Heart left ventricle (tissue), 16 donors: ENCODE data around the gene TGFB1I1. TPM values are rescaled to one million over a fixed set of nuclear protein-coding genes. Genes with fewer than 3 reads are reported as not detected.
A peak's percentile ranks its signal among the peaks of the same experiment; 100 is the strongest.

Source experiments
- ATAC-seq, 4 donors: fragments of 200-7000 bp; cut with Tn5 transposase; one replicate each; pipeline ENCODE4 v1.9.1; 2020 to 2022; ENCODE audit warnings: moderate library complexity in 4 of 4, mild to moderate bottlenecking in 3 of 4, moderate number of reproducible peaks in 1 of 4
- DNase-seq, 5 donors: peaks; one replicate each; pipeline ENCODE4 v3.0.0-alpha.2; 2020
- H3K27ac ChIP-seq, 12 donors: fragments of 200-600 bp; sonication (generic) in 4 of 12; one replicate each; pipeline versions ENCODE4 v1.5.0 to v1.8.0; 2016 to 2022; ENCODE audit warnings: mild to moderate bottlenecking in 2 of 12
- H3K27me3 ChIP-seq, 9 donors: fragments of 200-600 bp; sonication (generic) in 2 of 9; one replicate each; pipeline versions ENCODE4 v1.5.1 to v1.8.0; 2016 to 2022; ENCODE audit warnings: mild to moderate bottlenecking in 3 of 9
- H3K36me3 ChIP-seq, 9 donors: fragments of 200-600 bp; sonication (generic) in 2 of 9; one replicate each; pipeline versions ENCODE4 v1.5.0 to v1.8.0; 2018 to 2022; ENCODE audit warnings: mild to moderate bottlenecking in 2 of 9
- H3K4me1 ChIP-seq, 12 donors: fragments of 200-600 bp; sonication (generic) in 4 of 12; one replicate each; pipeline versions ENCODE4 v1.5.0 to v1.8.0; 2016 to 2022; ENCODE audit warnings: mild to moderate bottlenecking in 3 of 12
- H3K4me3 ChIP-seq, 12 donors: fragments of 200-600 bp; sonication (generic) in 4 of 12; one replicate each; pipeline versions ENCODE4 v1.5.0 to v1.8.0; 2017 to 2022; ENCODE audit warnings: mild to moderate bottlenecking in 9 of 12, moderate library complexity in 4 of 12
- H3K9me3 ChIP-seq, 12 donors: fragments of 200-600 bp; sonication (generic) in 4 of 12; one replicate each; pipeline versions ENCODE4 v1.5.0 to v1.8.0; 2016 to 2022; ENCODE audit warnings: mild to moderate bottlenecking in 1 of 12
- CTCF ChIP-seq, 12 donors: fragments of 200-600 bp; sonication (generic) in 4 of 12; IDR thresholded peaks; one replicate each; pipeline versions ENCODE4 v1.5.0 to v1.8.0; 2018 to 2022; ENCODE audit warnings: antibody characterized with exemption in 12 of 12, mild to moderate bottlenecking in 5 of 12
- POLR2A ChIP-seq, 2 donors: fragments of 450-650 bp; IDR thresholded peaks; one replicate each; pipeline ENCODE4 v1.6.1; 2017; ENCODE audit warnings: antibody characterized with exemption in 2 of 2, mild to moderate bottlenecking in 2 of 2, moderate library complexity in 2 of 2
- WGBS, 4 donors: extraction: QIAGEN DNeasy Blood & Tissue Kit in 2 of 4; methylation state at CpG; one replicate each; pipeline versions ENCODE4 v1.1.5 to v1.1.7; 2013 to 2018; 5-methylcytosine and 5-hydroxymethylcytosine counted together
- intact Hi-C, 10 donors: fragments of 100-400 bp; cut with DNase I; formaldehyde crosslinking; loops; one replicate each; pipeline versions ENCODE4 v1.11.1 to v1.14.2; 2022
- polyA plus RNA-seq, 2 donors: library from polyadenylated mRNA; stranded (reverse); fragments of 200-250 nt; gene quantifications; one replicate each; pipeline ENCODE4 v1.2.3, GENCODE V29; 2013
- total RNA-seq, 9 donors: library from RNA; depleted of rRNA in 2 of 9; stranded (reverse); fragments of >200 nt in 2 of 9; fragmentation: NEBNext Ultra II Directional in 3 of 9; extraction: Animal tissue kit (Norgen Biotek cat#: 25700) in 3 of 9; gene quantifications; one replicate each; pipeline versions ENCODE4 v1.1.0 to v1.2.4, GENCODE V29; 2016 to 2023
- donor health status: ischemic (EF 13 %, LVEDD 7.1; RV severe dilation, severe dysfunction).
- donor health status: healthy with polysubstance abuse.
- donor health status: DM: no; HTN: yes; CAD: no.
- donor health status: DM: no; HTN: no; CAD: no.
- donor health status: ischemic (EF 25% LVEDD 6.9; RV normal size, moderate dysfunction).
- donor health status: ischemic (EF 25% LVEDD 5.7; RV mildly dilated, moderate dysfunction).
- donor health status: healthy.
- donor health status: DM: yes; HTN: yes; CAD: no.
- donor health status: ischemic (EF 35%, LVEDD 5.7; RV mildly dilated, moderate dysfunction).
- donor health status: nonischemic (EF 11% LVEDD 7.7; RV severe dilation, severe dysfunction).
- donor health status: DM: yes; HTN: yes; CAD: no.
- donor health status: PGD.
- donor health status: ischemic (EF 29% LVEDD 5.4; RV normal size, mild dysfunction).
- donor health status: nonischemic (EF 23%, LVEDD 6.1; RV moderate dilation, normal function).

Gene TGFB1I1
- total and polyA plus RNA-seq, 11 donors = 12.9 to 37.7 (median 19.5) TPM

GRCh38 chr16:31472709-31473203 lies 804 bp downstream of the TGFB1I1 start:
- TF ChIP-seq CTCF (IDR thresholded peaks at IDR 0.05) = peak; percentile 48 to 92 (median 65)
- peak in 1 of 2 donors; percentile 24 for TF ChIP-seq POLR2A (IDR thresholded peaks at IDR 0.05)
- H3K36me3 ChIP-seq = peaks cover 0 to 44% (median 35%) of the 10 kb centered on the region in 9 donors
- H3K9me3 ChIP-seq = no peaks in the 10 kb centered on the region
- peak overlapping the region; percentile 75 to 97 (median 90) for H3K27ac ChIP-seq
- intact Hi-C loops = loop anchor here in 4 of 10 donors (2.0 to 5.0 kb wide), 3 partner anchors 14 to 36 kb away; partner anchors contain the start of genes RUSF1 (in 3 of the 4) and ARMC5 (in 1 of the 4)
- H3K4me3 ChIP-seq = peak overlapping the region; percentile 45 to 86 (median 68)
- peak; percentile 90 to 94 (median 92) for DNase-seq
- peaks cover 0 to 31% (median 14%) of the 10 kb centered on the region in 12 donors for H3K4me1 ChIP-seq
- H3K27me3 ChIP-seq = peaks cover 0 to 2% (median 0%) of the 10 kb centered on the region in 9 donors
- 20 to 22% (median 21%) methylated on average over 13 to 20 of the region's 20 CpGs for WGBS, 4 donors
- ATAC-seq = peak; percentile 88 to 94 (median 91)

GRCh38 chr16:31473264-31473984 lies 1.5 kb downstream of the TGFB1I1 start:
- Histone ChIP-seq H3K27ac (peak overlapping the region in 5 of 12 donors; percentile 79 to 97 (median 95)), H3K4me1 (peaks cover 0 to 31% (median 14%) of the 10 kb centered on the region in 12 donors), H3K9me3 (no peaks in the 10 kb centered on the region), H3K36me3 (peaks cover 0 to 50% (median 39%) of the 10 kb centered on the region in 9 donors), H3K27me3 (peaks cover 0 to 2% (median 0%) of the 10 kb centered on the region in 9 donors), H3K4me3 (peak overlapping the region in 6 of 12 donors; percentile 56 to 86 (median 74))
- DNase-seq (no peak), ATAC-seq (no peak)
- intact Hi-C loops = loop anchor here in 4 of 10 donors (2.0 to 5.0 kb wide), 3 partner anchors 15 to 35 kb away; partner anchors contain the start of genes RUSF1 (in 3 of the 4) and ARMC5 (in 1 of the 4)
- 79 to 85% (median 81%) methylated on average over 14 to 17 of the region's 17 CpGs for WGBS, 4 donors
- TF ChIP-seq CTCF (IDR thresholded peaks at IDR 0.05) (no peak), POLR2A (IDR thresholded peaks at IDR 0.05) (no peak)

GRCh38 chr16:31474173-31474714 lies 2.3 kb downstream of the TGFB1I1 start:
- intact Hi-C loops = loop anchor here in 2 of 10 donors (5.0 kb wide), 1 partner anchor 33 kb away; the partner anchor contains the start of gene RUSF1 (in 2 of the 2)
- no peak overlapping the region for H3K4me3 ChIP-seq
- H3K27ac ChIP-seq = peak overlapping the region in 1 of 12 donors; percentile 97
- no peaks in the 10 kb centered on the region for H3K9me3 ChIP-seq
- DNase-seq (no peak), ATAC-seq (no peak)
- H3K4me1 ChIP-seq = peaks cover 0 to 31% (median 14%) of the 10 kb centered on the region in 12 donors
- WGBS, 4 donors = 77 to 83% (median 80%) methylated on average over 12 of the region's 12 CpGs
- H3K27me3 ChIP-seq = peaks cover 0 to 2% (median 0%) of the 10 kb centered on the region in 9 donors
- peaks cover 0 to 50% (median 39%) of the 10 kb centered on the region in 9 donors for H3K36me3 ChIP-seq
- no peak for TF ChIP-seq CTCF (IDR thresholded peaks at IDR 0.05)
- no peak for TF ChIP-seq POLR2A (IDR thresholded peaks at IDR 0.05)
